WTC11 (cell line): ENCODE data around the gene OBSL1. TPM values are rescaled to one million over a fixed set of nuclear protein-coding genes. Genes with fewer than 3 reads are reported as not detected.

Source experiments
- EMX1 ChIP-seq: fragments of 250-450 bp; sonication (Bioruptor Pico); IDR thresholded peaks from 2 replicates; pipeline ENCODE4 v1.8.0; 2021; ENCODE audit warnings: mild to moderate bottlenecking
- FOXK1 ChIP-seq: sonication (generic); formaldehyde crosslinking; IDR thresholded peaks from 2 replicates; pipeline ENCODE4 v1.8.0; 2022; ENCODE audit warnings: mild to moderate bottlenecking, moderate library complexity, missing genetic modification reagents
- FOXP1 ChIP-seq: sonication (generic); formaldehyde crosslinking; IDR thresholded peaks from 2 replicates; pipeline ENCODE4 v1.8.0; 2022; ENCODE audit warnings: missing genetic modification reagents, mild to moderate bottlenecking, moderate library complexity, borderline replicate concordance
- GABPB1 ChIP-seq: sonication (generic); formaldehyde crosslinking; IDR thresholded peaks from 2 replicates; pipeline ENCODE4 v1.8.1; 2023; ENCODE audit warnings: mild to moderate bottlenecking, missing genetic modification reagents
- HMGA2 ChIP-seq: fragments of 250-450 bp; sonication (Bioruptor Pico); IDR thresholded peaks from 2 replicates; pipeline ENCODE4 v1.4.0; 2021; ENCODE audit warnings: mild to moderate bottlenecking, moderate library complexity
- IRF2 ChIP-seq: sonication (generic); formaldehyde crosslinking; IDR thresholded peaks from 2 replicates; pipeline ENCODE4 v1.8.0; 2022; ENCODE audit warnings: low read depth, missing genetic modification reagents, borderline replicate concordance
- JAZF1 ChIP-seq: fragments of 250-450 bp; sonication (Bioruptor Pico); IDR thresholded peaks from 2 replicates; pipeline ENCODE4 v1.9.0; 2021; ENCODE audit warnings: moderate library complexity, mild to moderate bottlenecking, inconsistent platforms
- KAT7 ChIP-seq: sonication (generic); formaldehyde crosslinking; IDR thresholded peaks from 2 replicates; pipeline ENCODE4 v1.8.1; 2023; ENCODE audit warnings: missing genetic modification reagents, mild to moderate bottlenecking, borderline replicate concordance
- MXD4 ChIP-seq: fragments of 250-450 bp; sonication (Bioruptor Pico); IDR thresholded peaks from 2 replicates; pipeline ENCODE4 v1.8.0; 2021; ENCODE audit warnings: mild to moderate bottlenecking, moderate library complexity, borderline replicate concordance
- NFATC4 ChIP-seq: fragments of 250-450 bp; sonication (Bioruptor Pico); IDR thresholded peaks from 2 replicates; pipeline ENCODE4 v1.9.0; 2021; ENCODE audit warnings: mild to moderate bottlenecking
- NFYB ChIP-seq: sonication (generic); formaldehyde crosslinking; conservative IDR thresholded peaks from 2 replicates; pipeline ENCODE4 v1.8.0; 2022; ENCODE audit warnings: low read depth, missing genetic modification reagents
- NR1H2 ChIP-seq: sonication (generic); formaldehyde crosslinking; IDR thresholded peaks from 2 replicates; pipeline ENCODE4 v1.9.0; 2021; ENCODE audit warnings: mild to moderate bottlenecking, moderate library complexity, missing genetic modification reagents
- PRRX2 ChIP-seq: fragments of 250-450 bp; sonication (Bioruptor Pico); IDR thresholded peaks from 2 replicates; pipeline ENCODE4 v1.8.0; 2021; ENCODE audit warnings: mild to moderate bottlenecking
- SMAD3 ChIP-seq: sonication (generic); formaldehyde crosslinking; IDR thresholded peaks from 2 replicates; pipeline ENCODE4 v1.8.0; 2022; ENCODE audit warnings: missing genetic modification reagents, mild to moderate bottlenecking, borderline replicate concordance
- SMAD4 ChIP-seq: sonication (generic); formaldehyde crosslinking; IDR thresholded peaks from 2 replicates; pipeline ENCODE4 v1.8.0; 2022; ENCODE audit warnings: mild to moderate bottlenecking, missing genetic modification reagents
- TCF7 ChIP-seq: sonication (generic); formaldehyde crosslinking; IDR thresholded peaks from 2 replicates; pipeline ENCODE4 v1.8.0; 2022; ENCODE audit warnings: mild to moderate bottlenecking, low read depth, missing genetic modification reagents, moderate library complexity
- TP53 ChIP-seq: sonication (generic); formaldehyde crosslinking; IDR thresholded peaks from 2 replicates; pipeline ENCODE4 v1.8.1; 2023; ENCODE audit warnings: mild to moderate bottlenecking, missing genetic modification reagents
- ZNF416 ChIP-seq: fragments of 250-450 bp; sonication (Bioruptor Pico); IDR thresholded peaks from 2 replicates; pipeline ENCODE4 v1.9.0; 2021; ENCODE audit warnings: mild to moderate bottlenecking, inconsistent platforms
- ZNF671 ChIP-seq: fragments of 250-450 bp; sonication (Bioruptor Pico); IDR thresholded peaks from 2 replicates; pipeline ENCODE4 v1.8.0; 2021; ENCODE audit warnings: mild to moderate bottlenecking
- total RNA-seq: library from RNA; stranded (reverse); gene quantifications from 3 replicates; pipeline ENCODE4 v1.2.3, GENCODE V29; 2021
- TF ChIP-seq, protein P1 (sequence below): sonication (generic); formaldehyde crosslinking; IDR thresholded peaks from 2 replicates; pipeline ENCODE4 v1.8.1; 2022; ENCODE audit warnings: missing genetic modification reagents, borderline replicate concordance
- TF ChIP-seq, protein P2 (sequence below): sonication (generic); formaldehyde crosslinking; IDR thresholded peaks from 2 replicates; pipeline ENCODE4 v1.8.1; 2023; ENCODE audit warnings: mild to moderate bottlenecking, moderate library complexity, missing genetic modification reagents
- TF ChIP-seq, protein P3 (sequence below): sonication (generic); formaldehyde crosslinking; conservative IDR thresholded peaks from 2 replicates; pipeline ENCODE4 v1.8.1; 2022; ENCODE audit warnings: mild to moderate bottlenecking, missing genetic modification reagents
- TF ChIP-seq, protein P4 (sequence below): sonication (generic); formaldehyde crosslinking; IDR thresholded peaks from 2 replicates; pipeline ENCODE4 v1.8.0; 2022; ENCODE audit warnings: mild to moderate bottlenecking, missing genetic modification reagents
- TF ChIP-seq, protein P5 (sequence below): sonication (generic); formaldehyde crosslinking; IDR thresholded peaks from 2 replicates; pipeline ENCODE4 v1.8.1; 2023; ENCODE audit warnings: mild to moderate bottlenecking, missing genetic modification reagents
- TF ChIP-seq, protein P6 (sequence below): sonication (generic); formaldehyde crosslinking; IDR thresholded peaks from 2 replicates; pipeline ENCODE4 v1.8.1; 2022; ENCODE audit warnings: mild to moderate bottlenecking, moderate library complexity, missing genetic modification reagents
- TF ChIP-seq, protein P7 (sequence below): fragments of 250-450 bp; sonication (Bioruptor Pico); IDR thresholded peaks from 2 replicates; pipeline ENCODE4 v1.9.0; 2021; ENCODE audit warnings: mild to moderate bottlenecking
- TF ChIP-seq, protein P8 (sequence below): sonication (generic); formaldehyde crosslinking; IDR thresholded peaks from 2 replicates; pipeline ENCODE4 v1.8.0; 2022; ENCODE audit warnings: mild to moderate bottlenecking, missing genetic modification reagents
- TF ChIP-seq, protein P9 (sequence below): sonication (generic); formaldehyde crosslinking; IDR thresholded peaks from 2 replicates; pipeline ENCODE4 v1.8.0; 2023; ENCODE audit warnings: mild to moderate bottlenecking, missing genetic modification reagents

Gene OBSL1
- total RNA-seq, 1 experiment from 2014 or later = 159 TPM

DNA sequence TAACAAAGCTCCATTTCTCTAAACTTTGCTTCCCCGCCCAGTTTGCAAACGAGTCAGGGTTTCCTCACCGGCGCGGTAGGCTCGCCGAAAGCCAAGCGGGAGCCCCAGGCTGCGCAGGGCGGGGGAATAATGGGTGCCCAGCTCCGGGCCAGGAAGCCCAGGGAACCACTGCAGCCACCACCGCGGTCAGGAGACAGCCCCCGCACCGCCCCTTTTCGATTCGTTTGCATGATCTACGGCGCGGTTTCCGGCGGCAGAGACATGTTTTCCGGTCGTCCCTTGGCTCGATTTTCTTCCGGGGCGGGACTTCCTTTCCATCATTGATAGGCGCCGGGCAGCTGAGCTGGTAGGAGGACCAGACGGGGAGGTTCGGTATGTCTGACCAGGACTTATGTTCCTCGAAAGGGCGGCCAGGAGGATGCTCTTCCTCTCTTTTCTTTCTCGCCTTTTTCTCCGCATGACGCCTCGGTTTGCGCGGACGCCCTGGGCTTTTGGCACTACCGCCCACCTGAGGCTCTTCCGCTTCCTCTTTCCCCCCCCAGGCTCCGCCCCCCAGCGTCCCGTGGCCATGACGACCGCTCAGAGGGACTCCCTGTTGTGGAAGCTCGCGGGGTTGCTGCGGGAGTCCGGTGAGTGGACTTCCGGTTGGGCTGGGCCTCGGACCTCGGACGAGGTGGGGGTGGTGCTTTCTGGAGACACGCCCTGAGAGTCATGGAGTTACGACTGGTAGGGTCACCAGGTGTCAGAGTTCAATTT lies 26.4 kb upstream of the OBSL1 start, which contains the start of gene STK11IP (continued):
- TF ChIP-seq, protein P1, sequence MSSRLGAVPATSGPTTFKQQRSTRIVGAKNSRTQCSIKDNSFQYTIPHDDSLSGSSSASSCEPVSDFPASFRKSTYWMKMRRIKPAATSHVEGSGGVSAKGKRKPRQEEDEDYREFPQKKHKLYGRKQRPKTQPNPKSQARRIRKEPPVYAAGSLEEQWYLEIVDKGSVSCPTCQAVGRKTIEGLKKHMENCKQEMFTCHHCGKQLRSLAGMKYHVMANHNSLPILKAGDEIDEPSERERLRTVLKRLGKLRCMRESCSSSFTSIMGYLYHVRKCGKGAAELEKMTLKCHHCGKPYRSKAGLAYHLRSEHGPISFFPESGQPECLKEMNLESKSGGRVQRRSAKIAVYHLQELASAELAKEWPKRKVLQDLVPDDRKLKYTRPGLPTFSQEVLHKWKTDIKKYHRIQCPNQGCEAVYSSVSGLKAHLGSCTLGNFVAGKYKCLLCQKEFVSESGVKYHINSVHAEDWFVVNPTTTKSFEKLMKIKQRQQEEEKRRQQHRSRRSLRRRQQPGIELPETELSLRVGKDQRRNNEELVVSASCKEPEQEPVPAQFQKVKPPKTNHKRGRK (CRISPR knock-in tag) = no peak
- TF ChIP-seq SMAD4 = no peak
- no peak for TF ChIP-seq KAT7 (CRISPR knock-in tag)
- TF ChIP-seq IRF2 (CRISPR knock-in tag) = no peak
- 0 out of 2 replicates have a peak, but pooled peaks have one; percentile 14 for TF ChIP-seq SMAD3 (CRISPR knock-in tag)
- TF ChIP-seq ZNF671 = no peak
- peak; percentile 72 for TF ChIP-seq GABPB1 (CRISPR knock-in tag)
- no peak for TF ChIP-seq NR1H2
- no peak for TF ChIP-seq TCF7 (CRISPR knock-in tag)
- TF ChIP-seq TP53 (CRISPR knock-in tag) = no peak
- TF ChIP-seq, protein P2, sequence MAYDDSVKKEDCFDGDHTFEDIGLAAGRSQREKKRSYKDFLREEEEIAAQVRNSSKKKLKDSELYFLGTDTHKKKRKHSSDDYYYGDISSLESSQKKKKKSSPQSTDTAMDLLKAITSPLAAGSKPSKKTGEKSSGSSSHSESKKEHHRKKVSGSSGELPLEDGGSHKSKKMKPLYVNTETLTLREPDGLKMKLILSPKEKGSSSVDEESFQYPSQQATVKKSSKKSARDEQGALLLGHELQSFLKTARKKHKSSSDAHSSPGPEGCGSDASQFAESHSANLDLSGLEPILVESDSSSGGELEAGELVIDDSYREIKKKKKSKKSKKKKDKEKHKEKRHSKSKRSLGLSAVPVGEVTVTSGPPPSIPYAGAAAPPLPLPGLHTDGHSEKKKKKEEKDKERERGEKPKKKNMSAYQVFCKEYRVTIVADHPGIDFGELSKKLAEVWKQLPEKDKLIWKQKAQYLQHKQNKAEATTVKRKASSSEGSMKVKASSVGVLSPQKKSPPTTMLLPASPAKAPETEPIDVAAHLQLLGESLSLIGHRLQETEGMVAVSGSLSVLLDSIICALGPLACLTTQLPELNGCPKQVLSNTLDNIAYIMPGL = peak; percentile 77
- TF ChIP-seq NFATC4 (CRISPR knock-in tag) = no peak
- TF ChIP-seq, protein P3, sequence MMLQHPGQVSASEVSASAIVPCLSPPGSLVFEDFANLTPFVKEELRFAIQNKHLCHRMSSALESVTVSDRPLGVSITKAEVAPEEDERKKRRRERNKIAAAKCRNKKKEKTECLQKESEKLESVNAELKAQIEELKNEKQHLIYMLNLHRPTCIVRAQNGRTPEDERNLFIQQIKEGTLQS = no peak
- no peak for TF ChIP-seq EMX1 (CRISPR knock-in tag)
- no peak for TF ChIP-seq NFYB
- TF ChIP-seq, protein P4, sequence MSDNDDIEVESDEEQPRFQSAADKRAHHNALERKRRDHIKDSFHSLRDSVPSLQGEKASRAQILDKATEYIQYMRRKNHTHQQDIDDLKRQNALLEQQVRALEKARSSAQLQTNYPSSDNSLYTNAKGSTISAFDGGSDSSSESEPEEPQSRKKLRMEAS (CRISPR knock-in tag) = peak; percentile 13; the same call in 1 of the 2 replicates
- TF ChIP-seq FOXP1 = peak; percentile 54; the same call in 1 of the 2 replicates
- TF ChIP-seq HMGA2 (CRISPR knock-in tag) = no peak
- peak; percentile 84 for TF ChIP-seq FOXK1 (CRISPR knock-in tag)
- TF ChIP-seq, protein P5, sequence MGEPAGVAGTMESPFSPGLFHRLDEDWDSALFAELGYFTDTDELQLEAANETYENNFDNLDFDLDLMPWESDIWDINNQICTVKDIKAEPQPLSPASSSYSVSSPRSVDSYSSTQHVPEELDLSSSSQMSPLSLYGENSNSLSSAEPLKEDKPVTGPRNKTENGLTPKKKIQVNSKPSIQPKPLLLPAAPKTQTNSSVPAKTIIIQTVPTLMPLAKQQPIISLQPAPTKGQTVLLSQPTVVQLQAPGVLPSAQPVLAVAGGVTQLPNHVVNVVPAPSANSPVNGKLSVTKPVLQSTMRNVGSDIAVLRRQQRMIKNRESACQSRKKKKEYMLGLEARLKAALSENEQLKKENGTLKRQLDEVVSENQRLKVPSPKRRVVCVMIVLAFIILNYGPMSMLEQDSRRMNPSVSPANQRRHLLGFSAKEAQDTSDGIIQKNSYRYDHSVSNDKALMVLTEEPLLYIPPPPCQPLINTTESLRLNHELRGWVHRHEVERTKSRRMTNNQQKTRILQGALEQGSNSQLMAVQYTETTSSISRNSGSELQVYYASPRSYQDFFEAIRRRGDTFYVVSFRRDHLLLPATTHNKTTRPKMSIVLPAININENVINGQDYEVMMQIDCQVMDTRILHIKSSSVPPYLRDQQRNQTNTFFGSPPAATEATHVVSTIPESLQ (CRISPR knock-in tag) = no peak
- TF ChIP-seq, protein P6, sequence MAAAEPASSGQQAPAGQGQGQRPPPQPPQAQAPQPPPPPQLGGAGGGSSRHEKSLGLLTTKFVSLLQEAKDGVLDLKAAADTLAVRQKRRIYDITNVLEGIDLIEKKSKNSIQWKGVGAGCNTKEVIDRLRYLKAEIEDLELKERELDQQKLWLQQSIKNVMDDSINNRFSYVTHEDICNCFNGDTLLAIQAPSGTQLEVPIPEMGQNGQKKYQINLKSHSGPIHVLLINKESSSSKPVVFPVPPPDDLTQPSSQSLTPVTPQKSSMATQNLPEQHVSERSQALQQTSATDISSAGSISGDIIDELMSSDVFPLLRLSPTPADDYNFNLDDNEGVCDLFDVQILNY = 0 out of 2 replicates have a peak, but pooled peaks have one; percentile 39
- TF ChIP-seq JAZF1 = no peak
- TF ChIP-seq, protein P7, sequence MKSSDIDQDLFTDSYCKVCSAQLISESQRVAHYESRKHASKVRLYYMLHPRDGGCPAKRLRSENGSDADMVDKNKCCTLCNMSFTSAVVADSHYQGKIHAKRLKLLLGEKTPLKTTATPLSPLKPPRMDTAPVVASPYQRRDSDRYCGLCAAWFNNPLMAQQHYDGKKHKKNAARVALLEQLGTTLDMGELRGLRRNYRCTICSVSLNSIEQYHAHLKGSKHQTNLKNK = no peak
- TF ChIP-seq, protein P8, sequence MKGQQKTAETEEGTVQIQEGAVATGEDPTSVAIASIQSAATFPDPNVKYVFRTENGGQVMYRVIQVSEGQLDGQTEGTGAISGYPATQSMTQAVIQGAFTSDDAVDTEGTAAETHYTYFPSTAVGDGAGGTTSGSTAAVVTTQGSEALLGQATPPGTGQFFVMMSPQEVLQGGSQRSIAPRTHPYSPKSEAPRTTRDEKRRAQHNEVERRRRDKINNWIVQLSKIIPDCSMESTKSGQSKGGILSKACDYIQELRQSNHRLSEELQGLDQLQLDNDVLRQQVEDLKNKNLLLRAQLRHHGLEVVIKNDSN (CRISPR knock-in tag) = no peak
- TF ChIP-seq, protein P9, sequence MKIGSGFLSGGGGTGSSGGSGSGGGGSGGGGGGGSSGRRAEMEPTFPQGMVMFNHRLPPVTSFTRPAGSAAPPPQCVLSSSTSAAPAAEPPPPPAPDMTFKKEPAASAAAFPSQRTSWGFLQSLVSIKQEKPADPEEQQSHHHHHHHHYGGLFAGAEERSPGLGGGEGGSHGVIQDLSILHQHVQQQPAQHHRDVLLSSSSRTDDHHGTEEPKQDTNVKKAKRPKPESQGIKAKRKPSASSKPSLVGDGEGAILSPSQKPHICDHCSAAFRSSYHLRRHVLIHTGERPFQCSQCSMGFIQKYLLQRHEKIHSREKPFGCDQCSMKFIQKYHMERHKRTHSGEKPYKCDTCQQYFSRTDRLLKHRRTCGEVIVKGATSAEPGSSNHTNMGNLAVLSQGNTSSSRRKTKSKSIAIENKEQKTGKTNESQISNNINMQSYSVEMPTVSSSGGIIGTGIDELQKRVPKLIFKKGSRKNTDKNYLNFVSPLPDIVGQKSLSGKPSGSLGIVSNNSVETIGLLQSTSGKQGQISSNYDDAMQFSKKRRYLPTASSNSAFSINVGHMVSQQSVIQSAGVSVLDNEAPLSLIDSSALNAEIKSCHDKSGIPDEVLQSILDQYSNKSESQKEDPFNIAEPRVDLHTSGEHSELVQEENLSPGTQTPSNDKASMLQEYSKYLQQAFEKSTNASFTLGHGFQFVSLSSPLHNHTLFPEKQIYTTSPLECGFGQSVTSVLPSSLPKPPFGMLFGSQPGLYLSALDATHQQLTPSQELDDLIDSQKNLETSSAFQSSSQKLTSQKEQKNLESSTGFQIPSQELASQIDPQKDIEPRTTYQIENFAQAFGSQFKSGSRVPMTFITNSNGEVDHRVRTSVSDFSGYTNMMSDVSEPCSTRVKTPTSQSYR (CRISPR knock-in tag) = no peak
- no peak for TF ChIP-seq ZNF416 (CRISPR knock-in tag)
- TF ChIP-seq MXD4 = no peak
- no peak for TF ChIP-seq PRRX2 (CRISPR knock-in tag)
